ENCODE measurements around the gene CDCA8.
"Not testable (repeated sequence)": the region's sequence is repeated elsewhere in the genome, so short reads cannot be mapped to it uniquely, and the experiment has no call there.

CDCA8 gene

DNA sequence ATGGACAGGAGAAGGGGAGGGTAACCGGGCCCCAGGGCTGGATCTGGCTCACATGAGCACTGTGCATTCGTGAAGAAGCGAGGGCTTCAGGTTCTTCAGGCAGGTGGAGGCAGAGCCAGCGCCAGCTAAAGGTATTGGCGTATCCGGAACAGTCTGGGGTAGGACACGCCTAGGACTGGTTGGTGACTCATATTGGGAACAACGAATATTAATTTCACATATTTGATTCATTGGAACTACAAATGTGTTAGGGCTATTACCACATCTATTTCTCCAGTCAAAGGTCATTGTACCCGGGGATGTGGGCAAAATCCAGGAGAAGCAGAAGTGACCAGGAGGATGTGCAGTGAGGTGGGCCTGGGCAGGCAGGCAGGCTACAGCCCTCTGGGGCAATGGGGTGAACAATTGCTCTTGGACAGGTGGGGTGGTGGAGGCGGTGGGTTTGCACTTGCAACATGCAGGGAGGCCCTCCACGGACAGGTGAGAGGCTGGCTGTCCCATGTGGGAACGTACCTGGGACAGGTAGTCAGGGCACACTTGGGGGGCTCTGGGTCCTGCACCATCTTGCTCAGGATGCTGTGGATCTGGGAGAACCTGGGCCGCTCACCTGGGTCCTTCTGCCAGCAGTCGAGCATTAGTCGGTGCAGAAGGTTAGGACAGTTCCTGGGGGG is 26.7 kb downstream of the CDCA8 start:
- DNase-seq: no peak

- DNase-seq: no peak
Observed at GRCh38 chr1:37719572-37720195, 27.4 kb downstream of the CDCA8 start.

GRCh38 chr1:37720231-37721130 is 28.2 kb downstream of the CDCA8 start:
- no peak for DNase-seq

DNA sequence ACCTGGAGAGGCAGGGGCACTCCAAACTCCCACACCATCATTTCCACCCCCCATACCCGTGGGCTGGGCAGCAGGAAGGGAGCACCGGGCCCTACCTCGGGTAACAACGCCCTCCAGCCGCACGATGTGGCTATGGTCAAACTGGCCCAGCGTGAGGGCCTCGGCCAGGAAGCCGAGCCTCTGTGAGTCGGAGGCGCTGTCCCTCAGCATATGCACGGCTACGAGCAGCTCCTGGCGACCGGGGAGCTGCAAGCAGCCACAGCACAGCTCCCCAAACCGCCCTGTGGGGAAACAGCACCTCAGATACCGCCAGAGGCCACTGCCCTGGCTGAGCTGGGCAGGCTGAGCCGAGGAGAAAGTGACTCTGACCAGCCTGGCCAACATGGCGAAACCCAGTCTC is 29.2 kb downstream of the CDCA8 start:
- DNase-seq: no peak

DNA sequence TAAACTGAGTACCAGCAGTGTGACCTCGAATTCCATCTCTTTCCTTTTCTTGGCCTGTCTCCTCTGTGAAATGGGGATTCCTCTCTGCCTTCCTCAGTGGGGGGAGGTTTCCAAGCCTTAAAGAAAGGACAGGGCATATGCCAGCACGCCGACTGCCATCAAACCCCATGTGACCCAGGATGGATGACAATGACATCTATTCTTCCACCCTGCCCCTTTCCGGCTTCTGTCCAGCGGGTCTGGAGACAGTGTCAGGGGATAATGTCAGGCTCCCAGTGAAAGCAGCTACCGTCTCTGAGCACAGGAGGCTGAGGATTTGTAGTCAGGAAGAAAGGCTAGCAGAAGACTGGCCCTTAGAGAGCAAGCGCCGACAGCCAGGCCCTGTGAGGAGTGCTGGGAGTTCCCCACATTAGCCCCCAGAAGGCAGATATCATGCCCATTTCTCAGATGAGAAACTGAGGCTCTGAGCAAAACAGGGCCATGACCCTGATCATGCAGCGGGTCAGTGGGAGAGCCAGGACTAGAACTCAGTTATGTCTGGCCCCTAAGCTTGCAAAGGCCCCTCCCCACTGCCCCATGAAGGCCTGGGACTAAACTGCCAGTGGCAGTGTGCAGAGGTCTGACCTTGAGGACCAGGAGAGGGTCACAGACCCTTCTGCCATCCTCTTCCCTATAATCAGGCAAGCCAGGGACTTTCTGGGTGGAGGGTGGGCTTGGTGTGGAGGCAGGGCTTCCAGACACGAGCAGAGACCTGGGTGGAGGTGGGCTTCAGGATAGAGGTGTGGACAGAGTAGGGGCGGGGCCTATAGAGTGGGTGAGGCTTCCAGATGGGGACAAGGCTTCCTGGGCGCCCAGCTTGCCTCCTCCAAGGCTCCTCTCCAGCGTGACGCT is 30.1 kb downstream of the CDCA8 start:
- no peak for DNase-seq

DNA sequence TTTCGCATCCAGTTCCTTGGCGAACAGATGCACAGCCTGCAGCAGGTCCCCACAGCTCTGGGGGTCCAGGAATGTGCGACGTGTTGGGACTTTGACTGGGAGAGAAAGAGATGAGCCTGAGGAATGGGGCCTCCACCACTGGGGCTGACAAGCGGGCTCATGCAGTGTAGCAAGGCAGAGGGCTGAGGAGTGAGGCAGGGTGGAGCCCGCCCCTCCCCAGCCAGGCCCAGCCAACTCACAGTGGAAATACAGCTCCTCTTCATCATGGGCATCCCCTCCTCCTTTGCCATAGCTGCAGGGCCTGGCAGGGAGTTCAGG is 30.7 kb downstream of the CDCA8 start:
- DNase-seq: no peak

- DNase-seq: no peak
Observed at GRCh38 chr1:37723390-37724078, 31.2 kb downstream of the CDCA8 start.

DNA sequence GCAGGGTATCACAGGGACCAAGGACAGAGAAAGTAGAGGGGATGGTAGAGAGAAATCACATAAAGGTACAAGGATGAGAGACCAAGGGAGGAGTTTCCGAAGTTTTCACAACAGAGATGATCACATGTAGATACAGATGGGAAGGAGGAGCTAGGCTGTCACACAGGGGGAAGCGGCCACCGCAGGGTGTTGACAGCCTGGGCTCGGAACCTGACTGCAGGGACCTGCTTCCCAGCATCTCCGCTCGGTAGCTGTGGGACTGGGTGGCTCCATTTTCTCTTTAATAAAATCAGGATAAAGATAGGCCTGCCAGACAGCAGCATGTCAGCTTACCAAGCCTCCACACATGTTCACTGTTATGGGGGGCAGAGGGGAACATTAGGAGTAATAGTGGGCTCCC is 32.3 kb downstream of the CDCA8 start:
- DNase-seq: no peak

DNA sequence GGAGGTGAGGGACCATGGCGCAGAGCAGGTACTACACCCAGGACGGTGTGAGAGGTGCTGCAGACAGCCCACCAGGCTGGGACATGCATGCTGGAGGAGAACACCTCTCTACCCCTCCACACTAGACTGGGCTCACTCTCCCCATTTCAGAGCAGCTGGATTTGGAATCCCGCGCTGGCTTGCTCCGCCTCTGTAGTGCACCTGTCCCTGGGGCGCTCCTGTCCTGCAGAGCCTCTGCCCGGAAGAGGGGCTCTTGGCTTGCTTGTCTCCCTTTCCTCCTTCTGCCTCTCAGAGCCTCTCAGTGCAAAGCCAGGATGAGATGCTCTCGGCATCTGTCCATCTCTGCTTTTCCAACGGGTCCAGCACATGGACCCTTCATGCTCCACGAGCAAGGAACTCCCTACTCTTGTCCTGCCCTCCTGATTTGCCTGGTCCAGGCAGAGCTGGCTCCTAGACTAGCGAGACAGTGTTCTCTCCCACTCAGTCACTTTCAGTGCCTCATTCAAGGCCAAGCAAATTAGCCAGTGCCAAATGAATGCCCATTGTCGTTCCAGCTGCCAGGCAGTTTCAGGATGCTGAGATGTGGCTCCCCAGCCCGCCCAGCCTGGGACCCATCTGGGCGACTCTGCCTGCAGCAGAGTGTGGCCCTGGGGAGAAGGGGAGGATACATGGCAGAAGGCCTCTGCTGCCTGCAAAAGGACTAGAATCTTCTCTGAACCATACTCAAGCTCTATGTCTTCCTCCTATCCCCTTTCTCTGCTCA is 33.7 kb downstream of the CDCA8 start:
- DNase-seq: no peak

GRCh38 chr1:37726751-37727585 is 34.7 kb downstream of the CDCA8 start:
- DNase-seq: no peak

- no peak for DNase-seq
Observed at GRCh38 chr1:37728416-37728815, 36.1 kb downstream of the CDCA8 start.

GRCh38 chr1:37730376-37730775 is 38.1 kb downstream of the CDCA8 start:
- no peak for DNase-seq

GRCh38 chr1:37731312-37732019 is 39.1 kb downstream of the CDCA8 start:
- DNase-seq: no peak

- DNase-seq: no peak
Observed at GRCh38 chr1:37732111-37732780, 39.9 kb downstream of the CDCA8 start.

GRCh38 chr1:37734629-37735591 is 42.6 kb downstream of the CDCA8 start:
- no peak for DNase-seq

DNA sequence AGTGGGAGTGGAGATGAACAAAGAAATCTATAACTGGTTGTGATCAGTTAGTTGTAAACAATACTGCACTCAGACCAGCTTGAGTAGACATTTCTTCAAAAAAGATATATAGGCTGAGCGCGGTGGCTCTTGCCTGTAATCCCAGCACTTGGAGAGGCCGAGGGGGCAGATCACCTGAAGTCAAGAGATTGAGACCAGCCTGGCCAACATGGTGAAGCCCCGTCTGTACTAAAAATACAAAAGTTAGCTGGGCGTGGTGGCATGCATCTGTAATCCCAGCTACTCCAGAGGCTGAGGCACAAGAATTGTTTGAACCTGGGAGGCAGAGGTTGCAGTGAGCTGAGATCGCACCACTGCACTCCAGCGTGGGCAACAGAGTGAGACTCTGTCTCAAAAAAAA is 45.7 kb downstream of the CDCA8 start:
- not testable (repeated sequence) for DNase-seq

GRCh38 chr1:37738619-37739018 is 46.3 kb downstream of the CDCA8 start:
- not testable (repeated sequence) for DNase-seq

DNA sequence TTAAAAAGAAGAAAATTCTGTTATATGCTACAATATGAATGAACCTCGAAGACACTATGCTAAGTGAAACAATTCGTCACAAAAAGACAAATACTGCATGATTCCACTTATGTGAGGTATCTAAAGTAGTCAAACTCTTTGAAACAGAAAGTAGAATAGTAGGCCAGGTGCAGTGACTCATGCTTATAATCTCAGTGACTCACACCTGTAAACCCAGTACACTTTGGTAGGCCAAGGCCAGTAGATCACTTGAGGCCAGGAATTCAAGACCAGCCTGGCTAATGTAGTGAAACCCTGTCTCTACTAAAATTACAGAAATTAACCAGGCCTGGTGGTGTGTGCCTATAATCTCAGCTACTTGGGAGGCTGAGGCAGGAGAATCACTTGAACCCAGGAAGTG is 46.9 kb downstream of the CDCA8 start:
- DNase-seq: no peak

Measured in NCI-H748 treated with DMSO at 0.1 percent for 48 hours (cell line).